PC-9 (cell line): ENCODE results near the gene RNASEH2B. TPM values are rescaled to one million over a fixed set of nuclear protein-coding genes. Genes with fewer than 3 reads are reported as not detected.

Experiments used
- BruUV-seq: library from RNA; stranded (reverse); fragments of 400-500 nt; replicated peaks from 2 replicates; lab custom pipeline; 2021; lab: Mats Ljungman, UMichigan
- CTCF ChIA-PET: fragments of 300-600 bp; sonication (Branson Sonifier 250); formaldehyde crosslinking; loops from one replicate; lab custom pipeline; 2022; ENCODE audit warnings: antibody characterized with exemption; lab: Charles Lee
- POLR2A ChIA-PET: fragments of 300-600 bp; sonication (Branson Sonifier 250); formaldehyde crosslinking; loops from one replicate; lab custom pipeline; 2022; ENCODE audit warnings: antibody characterized with exemption; ENCODE audit not compliant: unreplicated experiment; lab: Charles Lee
- DNase-seq, 2 experiments: peaks; one replicate each; pipeline versions ENCODE4 v3.0.0 to v3.0.0-alpha.2; 2015 to 2022; ENCODE audit warnings: mixed read lengths in 1 of 2
- H2AFZ ChIP-seq: fragments of 200-600 bp; sonication (generic); 2 replicates; pipeline ENCODE4 v1.8.1; 2017; ENCODE audit warnings: antibody characterized with exemption
- H3F3A ChIP-seq: fragments of 200-600 bp; sonication (generic); 2 replicates; pipeline ENCODE4 v1.8.1; 2017; ENCODE audit warnings: antibody characterized with exemption, mild to moderate bottlenecking, low read depth; ENCODE audit not compliant: insufficient read depth
- H3K27ac ChIP-seq: fragments of 200-600 bp; sonication (generic); 2 replicates; pipeline ENCODE4 v1.6.1; 2016; ENCODE audit warnings: mixed run types
- H3K27me3 ChIP-seq: fragments of 200-600 bp; sonication (generic); 2 replicates; pipeline ENCODE4 v1.6.1; 2016; ENCODE audit warnings: low read depth, mixed run types; ENCODE audit not compliant: insufficient read depth
- H3K36me3 ChIP-seq: fragments of 200-600 bp; sonication (generic); 2 replicates; pipeline ENCODE4 v1.6.1; 2016; ENCODE audit warnings: low read depth, mixed run types
- H3K4me1 ChIP-seq: fragments of 200-600 bp; sonication (generic); replicated peaks from 2 replicates; pipeline ENCODE4 v1.6.1; 2016; ENCODE audit warnings: mixed run types; ENCODE audit not compliant: insufficient read depth
- H3K4me2 ChIP-seq: fragments of 200-600 bp; sonication (generic); 2 replicates; pipeline ENCODE4 v1.6.1; 2017; ENCODE audit warnings: mixed run types
- H3K4me3 ChIP-seq: fragments of 200-600 bp; sonication (generic); 2 replicates; pipeline ENCODE4 v1.6.1; 2016; ENCODE audit warnings: mixed run types
- H3K79me2 ChIP-seq: fragments of 200-600 bp; sonication (generic); 2 replicates; pipeline ENCODE4 v1.6.1; 2017; ENCODE audit warnings: low read depth, mixed run types
- H3K9me2 ChIP-seq: fragments of 200-600 bp; sonication (generic); 2 replicates; pipeline ENCODE4 v1.8.1; 2017; ENCODE audit warnings: mild to moderate bottlenecking; ENCODE audit not compliant: insufficient read depth
- H3K9me3 ChIP-seq: fragments of 200-600 bp; sonication (generic); 2 replicates; pipeline ENCODE4 v1.8.1; 2016; ENCODE audit warnings: low read depth; ENCODE audit not compliant: insufficient read depth
- H4K20me1 ChIP-seq: fragments of 200-600 bp; sonication (generic); 2 replicates; pipeline ENCODE4 v1.8.1; 2017; ENCODE audit not compliant: insufficient read depth
- EZH2 ChIP-seq: fragments of 200-600 bp; sonication (generic); IDR thresholded peaks from 2 replicates; pipeline ENCODE4 v1.8.0; 2017; ENCODE audit warnings: antibody characterized with exemption, low read depth
- intact Hi-C: fragments of 100-400 bp; cut with micrococcal nuclease; formaldehyde crosslinking; loops from one replicate; pipeline ENCODE4 v1.10.0; 2022; ENCODE audit not compliant: unreplicated experiment
- total RNA-seq: library from RNA; stranded (reverse); gene quantifications from 2 replicates; pipeline ENCODE4 v1.2.3, GENCODE V29; 2021
- TF ChIP-seq, protein P1 (sequence below): fragments of 200-600 bp; sonication (generic); conservative IDR thresholded peaks from 2 replicates; pipeline ENCODE4 v1.6.1; 2017; ENCODE audit warnings: mixed run types, antibody characterized with exemption, mild to moderate bottlenecking, moderate library complexity

The RNASEH2B gene
- total RNA-seq, 1 experiment from 2014 or later, result 45.8 TPM

DNA sequence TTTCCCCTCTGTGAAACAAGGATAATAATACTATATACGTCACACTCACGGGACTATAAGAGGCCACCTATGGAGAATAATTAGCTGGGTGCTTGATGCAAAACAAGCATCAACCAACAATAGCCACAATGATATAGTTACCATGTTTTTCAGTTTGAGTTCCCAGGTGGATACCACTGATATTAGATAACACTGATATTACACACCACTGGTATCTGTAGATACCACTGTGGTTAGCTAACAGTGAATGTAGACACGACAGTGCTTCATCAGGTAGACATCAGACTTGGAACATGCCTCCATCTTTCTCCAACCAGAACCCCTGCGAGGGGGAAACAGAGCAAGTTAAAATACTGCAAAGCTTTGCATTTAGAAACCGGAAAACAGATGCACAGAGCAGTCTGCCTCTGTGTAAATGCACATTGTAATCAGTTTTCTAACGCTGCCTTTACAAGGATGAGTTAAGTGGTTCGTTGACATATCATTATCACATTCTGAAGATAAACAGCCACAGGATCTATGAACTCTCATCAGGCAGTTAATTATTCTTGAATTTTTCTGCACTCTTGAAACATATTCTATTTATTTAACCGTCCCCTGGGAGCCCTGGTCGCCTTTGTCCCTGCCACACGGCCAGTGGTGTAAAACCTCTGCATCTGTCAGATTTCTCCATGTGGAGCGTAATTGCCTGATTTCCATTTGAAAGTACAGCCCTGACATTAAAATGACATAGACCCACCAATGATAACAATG lies 80.7 kb downstream of the RNASEH2B start:
- Histone ChIP-seq H2AFZ (no peak overlapping the region), H3F3A (no peaks in the 10 kb centered on the region), H3K27ac (no peak overlapping the region), H3K4me2 (no peak overlapping the region), H3K9me2 (no peaks in the 10 kb centered on the region), H3K4me3 (no peak overlapping the region), H4K20me1 (no peaks in the 10 kb centered on the region), H3K27me3 (0 out of 2 replicates have a peak, but pooled peaks cover 7% of the 10 kb centered on the region), H3K79me2 (no peaks in the 10 kb centered on the region), H3K36me3 (no peaks in the 10 kb centered on the region), H3K9me3 (no peaks in the 10 kb centered on the region), H3K4me1 (no peaks in the 10 kb centered on the region)
- no peak for DNase-seq
- POLR2A ChIA-PET, result no interaction called here
- TF ChIP-seq, protein P1, sequence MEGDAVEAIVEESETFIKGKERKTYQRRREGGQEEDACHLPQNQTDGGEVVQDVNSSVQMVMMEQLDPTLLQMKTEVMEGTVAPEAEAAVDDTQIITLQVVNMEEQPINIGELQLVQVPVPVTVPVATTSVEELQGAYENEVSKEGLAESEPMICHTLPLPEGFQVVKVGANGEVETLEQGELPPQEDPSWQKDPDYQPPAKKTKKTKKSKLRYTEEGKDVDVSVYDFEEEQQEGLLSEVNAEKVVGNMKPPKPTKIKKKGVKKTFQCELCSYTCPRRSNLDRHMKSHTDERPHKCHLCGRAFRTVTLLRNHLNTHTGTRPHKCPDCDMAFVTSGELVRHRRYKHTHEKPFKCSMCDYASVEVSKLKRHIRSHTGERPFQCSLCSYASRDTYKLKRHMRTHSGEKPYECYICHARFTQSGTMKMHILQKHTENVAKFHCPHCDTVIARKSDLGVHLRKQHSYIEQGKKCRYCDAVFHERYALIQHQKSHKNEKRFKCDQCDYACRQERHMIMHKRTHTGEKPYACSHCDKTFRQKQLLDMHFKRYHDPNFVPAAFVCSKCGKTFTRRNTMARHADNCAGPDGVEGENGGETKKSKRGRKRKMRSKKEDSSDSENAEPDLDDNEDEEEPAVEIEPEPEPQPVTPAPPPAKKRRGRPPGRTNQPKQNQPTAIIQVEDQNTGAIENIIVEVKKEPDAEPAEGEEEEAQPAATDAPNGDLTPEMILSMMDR, result no peak
- intact Hi-C loops, result no loop called here
- BruUV-seq, result no TSS peak
- CTCF ChIA-PET, result no interaction called here

DNA sequence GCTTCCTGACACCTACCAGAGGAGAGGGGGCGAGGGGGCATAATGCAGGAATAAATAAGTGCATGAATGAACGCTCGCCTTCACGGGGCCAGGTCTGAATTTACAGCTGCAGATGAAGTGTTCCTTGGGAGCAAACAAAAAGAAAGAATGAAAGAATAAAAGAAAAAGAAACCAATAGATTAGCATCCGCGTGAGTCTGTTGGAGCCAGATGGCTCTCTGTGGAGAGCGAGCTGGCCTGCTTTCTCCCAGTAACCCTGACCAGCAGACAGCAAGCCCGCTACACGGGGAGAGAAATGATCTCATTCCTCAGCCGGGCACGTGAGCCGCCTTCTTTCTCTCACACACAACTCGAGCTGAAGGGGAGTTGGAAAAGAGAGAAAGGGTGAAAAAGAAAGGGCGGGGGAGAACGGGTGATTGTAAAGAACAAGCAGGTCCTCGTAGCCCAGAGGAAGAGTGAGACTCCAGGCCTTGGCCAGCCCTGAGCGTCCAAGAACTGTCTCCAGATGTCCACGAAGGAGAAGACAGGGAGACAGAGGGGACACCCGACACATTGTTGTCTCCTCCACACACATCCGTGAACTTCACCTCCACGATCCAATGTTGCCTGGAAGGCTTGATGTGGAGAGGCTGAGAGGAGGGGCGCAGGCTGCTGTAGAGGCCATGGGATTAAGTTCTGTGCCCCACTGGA lies 81.4 kb downstream of the RNASEH2B start:
- H3K27me3 ChIP-seq, result 0 out of 2 replicates have a peak, but pooled peaks cover 7% of the 10 kb centered on the region
- no peak overlapping the region for H3K4me3 ChIP-seq
- intact Hi-C loops, result no loop called here
- no peaks in the 10 kb centered on the region for H3K9me3 ChIP-seq
- no peak for DNase-seq
- BruUV-seq, result no TSS peak
- H3K4me2 ChIP-seq, result no peak overlapping the region
- no peaks in the 10 kb centered on the region for H3K36me3 ChIP-seq
- POLR2A ChIA-PET, result no interaction called here
- no peaks in the 10 kb centered on the region for H3K79me2 ChIP-seq
- H4K20me1 ChIP-seq, result no peaks in the 10 kb centered on the region
- no peak for TF ChIP-seq EZH2
- TF ChIP-seq, protein P1, result no peak
- no peaks in the 10 kb centered on the region for H3K9me2 ChIP-seq
- CTCF ChIA-PET, result no interaction called here
- no peak overlapping the region for H3K27ac ChIP-seq
- H3K4me1 ChIP-seq, result no peaks in the 10 kb centered on the region
- no peaks in the 10 kb centered on the region for H3F3A ChIP-seq
- H2AFZ ChIP-seq, result no peak overlapping the region

DNA sequence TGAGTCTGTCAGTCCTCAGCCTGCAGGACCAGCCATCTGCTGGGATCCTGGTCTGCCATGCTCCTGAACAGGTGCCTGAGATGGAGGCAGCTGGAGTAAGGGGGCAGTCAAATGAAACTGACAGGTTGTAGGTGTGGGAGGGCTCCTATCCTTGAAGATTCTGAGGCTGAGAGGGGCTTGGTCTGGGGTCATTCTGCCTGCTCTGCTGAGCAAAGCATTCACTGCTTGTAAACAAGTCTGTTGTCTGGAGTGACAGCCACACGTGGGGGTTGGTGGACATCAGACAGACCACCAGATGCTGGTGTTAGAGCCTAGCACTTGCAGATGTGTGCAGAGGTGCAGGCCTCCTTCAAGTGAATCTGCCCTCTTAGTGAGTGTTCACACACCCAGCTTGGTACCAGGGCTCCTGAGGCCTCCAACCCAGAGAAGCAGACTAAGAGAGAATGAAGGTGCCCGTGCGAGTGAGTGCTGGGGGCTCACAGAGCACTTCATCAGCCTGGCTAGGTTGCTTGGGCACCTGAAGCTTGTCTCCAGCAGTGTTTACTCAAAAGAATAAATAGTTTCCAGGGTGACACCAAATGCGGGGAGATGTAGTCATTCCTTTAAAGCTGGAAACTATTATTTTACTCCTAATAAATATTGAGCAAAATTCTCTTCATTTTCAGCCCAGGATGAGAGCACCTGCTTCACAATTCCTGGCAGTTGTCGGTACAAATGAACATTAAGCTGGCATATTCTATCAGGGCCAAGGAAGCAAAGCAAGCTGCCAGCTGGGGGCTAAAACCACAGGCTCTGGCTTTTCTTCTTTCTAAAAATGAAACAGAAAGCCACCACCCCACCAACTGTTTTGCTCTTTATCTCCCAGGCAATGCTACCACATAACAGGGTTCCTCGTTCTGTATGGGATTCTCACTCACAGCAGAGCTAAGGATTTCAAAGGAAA lies 82.3 kb downstream of the RNASEH2B start:
- Histone ChIP-seq H4K20me1 (no peaks in the 10 kb centered on the region), H3K9me3 (no peaks in the 10 kb centered on the region), H3K27ac (no peak overlapping the region), H3K9me2 (no peaks in the 10 kb centered on the region), H3K4me2 (no peak overlapping the region), H3F3A (no peaks in the 10 kb centered on the region), H3K36me3 (no peaks in the 10 kb centered on the region), H3K79me2 (no peaks in the 10 kb centered on the region), H3K4me1 (no peaks in the 10 kb centered on the region), H3K4me3 (no peak overlapping the region), H3K27me3 (0 out of 2 replicates have a peak, but pooled peaks cover 7% of the 10 kb centered on the region), H2AFZ (no peak overlapping the region)
- ChIA-PET CTCF (no interaction called here), POLR2A (interaction anchor here (0.6 kb wide), 1 partner anchor 842 kb away, joined by 3 read pairs; no protein-coding TSS in a partner anchor)
- no peak for DNase-seq
- TF ChIP-seq, protein P1, result no peak
- TF ChIP-seq EZH2, result no peak
- intact Hi-C loops, result no loop called here
- no TSS peak for BruUV-seq
